OCI-LY3 (cell line): ENCODE results near the gene LRWD1.
"Not testable (repeated sequence)": the region's sequence is repeated elsewhere in the genome, so short reads cannot be mapped to it uniquely, and the experiment has no call there.

Source experiments
- H2AFZ ChIP-seq: fragments of 200-600, 300-600 bp; shearing (Covaris generic); 2 replicates; pipeline ENCODE4 v1.6.0; 2014; ENCODE audit warnings: antibody characterized with exemption, low read depth, low read length
- H3K27ac ChIP-seq: fragments of 200-600, 300-600 bp; sonication (generic); 2 replicates; pipeline ENCODE4 v1.5.1; 2014; ENCODE audit warnings: mild to moderate bottlenecking, low read length, moderate library complexity, mixed read lengths
- H3K27me3 ChIP-seq: fragments of 200-600, 300-600 bp; sonication (generic); 2 replicates; pipeline ENCODE4 v1.6.1; 2014; ENCODE audit warnings: low read depth, low read length, mixed read lengths
- H3K36me3 ChIP-seq: fragments of 200-600, 300-600 bp; sonication (generic); replicated peaks from 2 replicates; pipeline ENCODE3; 2014; ENCODE audit warnings: low read depth, low read length, mixed read lengths
- H3K4me1 ChIP-seq: fragments of 300-600, 200-600 bp; sonication (generic); 2 replicates; pipeline ENCODE4 v1.6.1; 2014; ENCODE audit warnings: low read length, mixed read lengths
- H3K4me2 ChIP-seq: fragments of 200-600, 300-600 bp; sonication (generic); 2 replicates; pipeline ENCODE4 v1.6.1; 2014; ENCODE audit warnings: low read length, mixed read lengths
- H3K4me3 ChIP-seq: fragments of 300-600, 200-600 bp; sonication (generic); 2 replicates; pipeline ENCODE4 v1.5.1; 2014; ENCODE audit warnings: antibody characterized with exemption, mild to moderate bottlenecking, low read length, moderate library complexity
- H3K79me2 ChIP-seq: fragments of 300-600, 200-600 bp; shearing (Covaris generic); 2 replicates; pipeline ENCODE4 v1.6.1; 2014; ENCODE audit warnings: mild to moderate bottlenecking, low read length, mixed read lengths
- H3K9ac ChIP-seq: fragments of 300-600, 200-600 bp; shearing (Covaris generic); 2 replicates; pipeline ENCODE4 v1.6.0; 2014; ENCODE audit warnings: mild to moderate bottlenecking, low read length, moderate library complexity
- H3K9me3 ChIP-seq: fragments of 200-600, 300-600 bp; shearing (Covaris generic); 2 replicates; pipeline ENCODE4 v1.6.1; 2014; ENCODE audit warnings: low read length, mixed read lengths; ENCODE audit not compliant: insufficient read depth
- H4K20me1 ChIP-seq: fragments of 200-600, 300-600 bp; sonication (generic); 2 replicates; pipeline ENCODE4 v1.6.1; 2016; ENCODE audit warnings: low read length, mixed read lengths; ENCODE audit not compliant: insufficient read depth

Gene LRWD1

GRCh38 chr7:102514881-102515721 lies 50.3 kb downstream of the LRWD1 start:
- H3K79me2 ChIP-seq, H4K20me1 ChIP-seq, H2AFZ ChIP-seq, H3K27me3 ChIP-seq, H3K36me3 ChIP-seq, H3K9me3 ChIP-seq: not testable (repeated sequence)
- Histone ChIP-seq H3K4me1 (peaks cover 11% of the 10 kb centered on the region), H3K27ac (peak overlapping the region; percentile 77), H3K9ac (peak overlapping the region; percentile 33; the same call in 1 of the 2 replicates), H3K4me2 (peak overlapping the region; percentile 39; the same call in 1 of the 2 replicates), H3K4me3 (0 out of 2 replicates have a peak overlapping the region, but pooled peaks have one; percentile 42)

DNA sequence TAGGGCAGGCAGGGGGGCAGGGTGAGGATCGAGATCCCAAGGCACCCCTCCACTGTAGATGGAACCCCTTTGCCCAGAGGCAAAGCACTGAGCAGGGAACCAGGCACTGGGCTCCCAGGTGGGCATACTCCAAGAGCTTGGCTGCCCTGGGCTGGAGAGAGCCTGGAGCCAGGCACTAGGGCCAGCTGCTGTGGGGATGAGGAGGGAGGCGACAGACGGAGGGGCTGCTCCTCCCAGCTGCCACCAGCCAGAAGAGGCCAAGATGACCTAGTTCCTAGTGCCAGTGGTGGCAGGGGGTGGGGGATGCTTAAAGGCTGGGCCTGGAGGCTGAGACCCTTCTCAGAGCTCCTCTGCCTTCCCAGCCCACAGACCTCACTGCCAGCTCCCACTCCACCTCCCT lies 51.1 kb downstream of the LRWD1 start:
- H3K36me3 ChIP-seq, H3K9ac ChIP-seq, H3K9me3 ChIP-seq, H4K20me1 ChIP-seq, H3K4me3 ChIP-seq, H3K27ac ChIP-seq, H3K4me2 ChIP-seq, H3K27me3 ChIP-seq, H3K79me2 ChIP-seq, H2AFZ ChIP-seq: not testable (repeated sequence)
- H3K4me1 ChIP-seq, result peaks cover 11% of the 10 kb centered on the region

- not testable (repeated sequence) for H3K27me3 ChIP-seq, H3K79me2 ChIP-seq, H3K4me2 ChIP-seq, H4K20me1 ChIP-seq, H3K9me3 ChIP-seq, H3K27ac ChIP-seq, H2AFZ ChIP-seq, H3K36me3 ChIP-seq, H3K4me3 ChIP-seq, H3K9ac ChIP-seq
- H3K4me1 ChIP-seq, result peaks cover 11% of the 10 kb centered on the region
These were observed 52.2 kb downstream of the LRWD1 start for GRCh38 chr7:102516951-102517350.

GRCh38 chr7:102517550-102518147 lies 52.9 kb downstream of the LRWD1 start, which contains the start of gene RASA4B:
Gene RASA4B (minus strand): TSS chr7:102517777. CDS start chr7:102517710, 67 bp downstream.
- H3K4me1 ChIP-seq, H3K27ac ChIP-seq, H3K79me2 ChIP-seq, H3K9me3 ChIP-seq, H2AFZ ChIP-seq, H4K20me1 ChIP-seq, H3K36me3 ChIP-seq, H3K27me3 ChIP-seq: not testable (repeated sequence)
- H3K4me3 ChIP-seq, result peak within 1 kb of the TSS; percentile 52
- H3K4me2 ChIP-seq, result peak within 1 kb of the TSS; percentile 49
- H3K9ac ChIP-seq, result peak within 1 kb of the TSS; percentile 41; the same call in 1 of the 2 replicates

- H3K4me3 ChIP-seq, H3K36me3 ChIP-seq, H3K9me3 ChIP-seq, H3K4me1 ChIP-seq, H3K27ac ChIP-seq, H3K9ac ChIP-seq, H4K20me1 ChIP-seq, H3K79me2 ChIP-seq, H3K4me2 ChIP-seq, H2AFZ ChIP-seq, H3K27me3 ChIP-seq: not testable (repeated sequence)
These were observed 56.0 kb downstream of the LRWD1 start for GRCh38 chr7:102520797-102521196.
